Keratinocyte (primary cell): ENCODE measurements around the gene ZNF362. TPM values are rescaled to one million over a fixed set of nuclear protein-coding genes. Genes with fewer than 3 reads are reported as not detected.

Source experiments
- DNase-seq: peaks from one replicate; pipeline ENCODE4 v3.0.0-alpha.2; 2011; ENCODE audit warnings: low read depth, missing footprints, low spot score
- FAIRE-seq: peaks from 2 replicates; lab custom pipeline; 2011; peaks lifted over from hg19 to GRCh38; lab: Jason Lieb, UNC
- H2AFZ ChIP-seq: 2 replicates; pipeline ENCODE4 v1.6.0; 2012; ENCODE audit warnings: low read length, control low read depth, inconsistent platforms; ENCODE audit not compliant: control insufficient read depth
- H3K27ac ChIP-seq: 2 replicates; pipeline ENCODE4 v1.5.1; 2011; ENCODE audit warnings: low read length; ENCODE audit not compliant: control insufficient read depth, insufficient read depth
- H3K27me3 ChIP-seq: 3 replicates; pipeline ENCODE4 v1.6.0; 2011; ENCODE audit warnings: low read length; ENCODE audit not compliant: control insufficient read depth, insufficient read depth; ENCODE audit errors: extremely low read depth
- H3K36me3 ChIP-seq, 2 experiments: 2 replicates in 1 of 2; 3 replicates in 1 of 2; pipeline ENCODE4 v1.5.1; 2011; ENCODE audit warnings: low read length in 2 of 2, mild to moderate bottlenecking in 1 of 2; ENCODE audit not compliant: control insufficient read depth in 2 of 2, insufficient read depth in 2 of 2; ENCODE audit errors: extremely low read depth in 1 of 2
- H3K4me1 ChIP-seq: 3 replicates; pipeline ENCODE4 v1.5.1; 2011; ENCODE audit warnings: low read length; ENCODE audit not compliant: control insufficient read depth, insufficient read depth; ENCODE audit errors: extremely low read depth
- H3K4me2 ChIP-seq: 3 replicates; pipeline ENCODE4 v1.6.0; 2011; ENCODE audit warnings: low read depth, low read length; ENCODE audit not compliant: control insufficient read depth, insufficient read depth; ENCODE audit errors: extremely low read depth
- H3K4me3 ChIP-seq, 3 experiments: fragments of 200-600 bp in 1 of 3; sonication (generic) in 1 of 3; 2 replicates in 2 of 3; 3 replicates in 1 of 3; pipeline ENCODE4 v1.5.1; 2011 to 2016; ENCODE audit warnings: low read length in 3 of 3, mild to moderate bottlenecking in 3 of 3, control low read depth in 2 of 3, inconsistent platforms in 1 of 3, low read depth in 1 of 3, mixed read lengths in 1 of 3, mixed run types in 1 of 3, moderate library complexity in 1 of 3; ENCODE audit not compliant: control insufficient read depth in 2 of 3, insufficient read depth in 2 of 3; ENCODE audit errors: extremely low read depth in 1 of 3
- H3K79me2 ChIP-seq: 2 replicates; pipeline ENCODE4 v1.6.0; 2012; ENCODE audit warnings: low read length; ENCODE audit not compliant: control insufficient read depth, insufficient read depth
- H3K9ac ChIP-seq: 3 replicates; pipeline ENCODE4 v1.6.0; 2011; ENCODE audit warnings: low read length; ENCODE audit not compliant: control insufficient read depth, insufficient read depth; ENCODE audit errors: extremely low read depth
- H3K9me1 ChIP-seq: 3 replicates; pipeline ENCODE4 v1.6.0; 2011; ENCODE audit warnings: low read length; ENCODE audit not compliant: control insufficient read depth, insufficient read depth; ENCODE audit errors: extremely low read depth
- H3K9me3 ChIP-seq: 2 replicates; pipeline ENCODE4 v1.5.1; 2012; ENCODE audit warnings: low read depth, low read length; ENCODE audit not compliant: control insufficient read depth
- H4K20me1 ChIP-seq: 3 replicates; pipeline ENCODE4 v1.6.0; 2011; ENCODE audit warnings: low read length; ENCODE audit not compliant: control insufficient read depth, insufficient read depth; ENCODE audit errors: extremely low read depth
- CTCF ChIP-seq, 3 experiments: IDR thresholded peaks in 1 of 3; conservative IDR thresholded peaks in 1 of 3; optimal IDR thresholded peaks in 1 of 3; 2 replicates in 2 of 3; 3 replicates in 1 of 3; pipeline versions ENCODE3 to v1.5.1; 2011; ENCODE audit warnings: low read length in 3 of 3, mild to moderate bottlenecking in 3 of 3, moderate library complexity in 2 of 3, control low read depth in 1 of 3, inconsistent platforms in 1 of 3; ENCODE audit not compliant: insufficient read depth in 2 of 3; ENCODE audit errors: extremely low read depth in 1 of 3
- EZH2 ChIP-seq: IDR thresholded peaks from one replicate; pipeline ENCODE4 v1.6.1; 2012; ENCODE audit warnings: inconsistent platforms, mild to moderate bottlenecking, low read length, moderate library complexity
- dilution Hi-C: fragments of 300-500 bp; cut with MboI; formaldehyde crosslinking; loops from one replicate; pipeline ENCODE4 v1.7.0; 2020; ENCODE audit warnings: low sequenced_read_pairs; ENCODE audit not compliant: extremely low pct_ligation_motif_present
- polyA plus RNA-seq, 5 experiments: library from polyadenylated mRNA; depleted of rRNA in 3 of 5; stranded (reverse) in 3 of 5; stranded (forward) in 1 of 5; unstranded in 1 of 5; fragments of >200 nt; gene quantifications; 1 replicate in 1 of 5; 2 replicates in 3 of 5; 3 replicates in 1 of 5; pipeline versions ENCODE4 v1.2.1 to v1.2.3, GENCODE V29; 2011 to 2012; ENCODE audit warnings: missing spikeins in 2 of 5, low read depth in 1 of 5, low replicate concordance in 1 of 5

Gene ZNF362
- polyA plus RNA-seq, 1 donor (not counting 4 experiments of a cell fraction or from before 2014, with no cell fraction given) = 2.2 TPM

GRCh38 chr1:33336580-33336979 is 80.3 kb downstream of the ZNF362 start:
- peaks cover 96% of the 10 kb centered on the region for H3K79me2 ChIP-seq
- TF ChIP-seq CTCF (optimal IDR thresholded peaks at IDR 0.05 in 1 of 3, IDR thresholded peaks at IDR 0.05 in 1 of 3, conservative IDR thresholded peaks at IDR 0.05 in 1 of 3; ENCODE audit: extremely low read depth in 1 of 3, insufficient read depth in 2 of 3, low read length in 3 of 3) (no peak), EZH2 (no peak)
- no peak overlapping the region for H3K4me2 ChIP-seq
- H3K4me3 ChIP-seq = no peak overlapping the region
- peaks cover 68% of the 10 kb centered on the region for H4K20me1 ChIP-seq
- DNase-seq (no peak), FAIRE-seq (no peak)
- H3K27me3 ChIP-seq = no peaks in the 10 kb centered on the region
- H3K36me3 ChIP-seq = peaks cover 29 to 43% of the 10 kb centered on the region in 2 experiments
- peaks cover 58% of the 10 kb centered on the region for H3K4me1 ChIP-seq
- H3K9me3 ChIP-seq = no peaks in the 10 kb centered on the region
- H3K9ac ChIP-seq = no peak overlapping the region
- dilution Hi-C loops = no loop called here
- H2AFZ ChIP-seq = no peak overlapping the region
- no peak overlapping the region for H3K27ac ChIP-seq
- peaks cover 7% of the 10 kb centered on the region for H3K9me1 ChIP-seq

GRCh38 chr1:33337441-33337840 is 81.1 kb downstream of the ZNF362 start:
- FAIRE-seq (no peak), DNase-seq (no peak)
- H3K4me1 ChIP-seq = peaks cover 59% of the 10 kb centered on the region
- H4K20me1 ChIP-seq = peaks cover 74% of the 10 kb centered on the region
- H3K27me3 ChIP-seq = no peaks in the 10 kb centered on the region
- H3K79me2 ChIP-seq = peaks cover 98% of the 10 kb centered on the region
- no peaks in the 10 kb centered on the region for H3K9me3 ChIP-seq
- no peak overlapping the region for H3K4me3 ChIP-seq
- H3K9me1 ChIP-seq = peaks cover 10% of the 10 kb centered on the region
- peaks cover 26 to 41% of the 10 kb centered on the region in 2 experiments for H3K36me3 ChIP-seq
- no peak overlapping the region for H3K9ac ChIP-seq
- H2AFZ ChIP-seq = no peak overlapping the region
- no peak overlapping the region for H3K27ac ChIP-seq
- TF ChIP-seq EZH2 = no peak
- TF ChIP-seq CTCF (optimal IDR thresholded peaks at IDR 0.05 in 1 of 3, IDR thresholded peaks at IDR 0.05 in 1 of 3, conservative IDR thresholded peaks at IDR 0.05 in 1 of 3; ENCODE audit: extremely low read depth in 1 of 3, insufficient read depth in 2 of 3, low read length in 3 of 3) = no peak
- no peak overlapping the region for H3K4me2 ChIP-seq
- dilution Hi-C loops = no loop called here
